AG10803 (cell line): Measurements from ENCODE around the gene ALDH5A1.

Experiments used
- DNase-seq: peaks from one replicate; pipeline ENCODE4 v3.0.0; 2010; ENCODE audit warnings: low read depth
- H3K4me3 ChIP-seq: 2 replicates; pipeline ENCODE4 v1.5.1; 2011; ENCODE audit warnings: mild to moderate bottlenecking, low read length, control low read depth
- TF ChIP-seq, protein P1 (sequence below): conservative IDR thresholded peaks from 2 replicates; pipeline ENCODE4 v1.5.1; 2011; ENCODE audit warnings: mild to moderate bottlenecking, low read length, control low read depth, inconsistent platforms

ALDH5A1 gene

DNA sequence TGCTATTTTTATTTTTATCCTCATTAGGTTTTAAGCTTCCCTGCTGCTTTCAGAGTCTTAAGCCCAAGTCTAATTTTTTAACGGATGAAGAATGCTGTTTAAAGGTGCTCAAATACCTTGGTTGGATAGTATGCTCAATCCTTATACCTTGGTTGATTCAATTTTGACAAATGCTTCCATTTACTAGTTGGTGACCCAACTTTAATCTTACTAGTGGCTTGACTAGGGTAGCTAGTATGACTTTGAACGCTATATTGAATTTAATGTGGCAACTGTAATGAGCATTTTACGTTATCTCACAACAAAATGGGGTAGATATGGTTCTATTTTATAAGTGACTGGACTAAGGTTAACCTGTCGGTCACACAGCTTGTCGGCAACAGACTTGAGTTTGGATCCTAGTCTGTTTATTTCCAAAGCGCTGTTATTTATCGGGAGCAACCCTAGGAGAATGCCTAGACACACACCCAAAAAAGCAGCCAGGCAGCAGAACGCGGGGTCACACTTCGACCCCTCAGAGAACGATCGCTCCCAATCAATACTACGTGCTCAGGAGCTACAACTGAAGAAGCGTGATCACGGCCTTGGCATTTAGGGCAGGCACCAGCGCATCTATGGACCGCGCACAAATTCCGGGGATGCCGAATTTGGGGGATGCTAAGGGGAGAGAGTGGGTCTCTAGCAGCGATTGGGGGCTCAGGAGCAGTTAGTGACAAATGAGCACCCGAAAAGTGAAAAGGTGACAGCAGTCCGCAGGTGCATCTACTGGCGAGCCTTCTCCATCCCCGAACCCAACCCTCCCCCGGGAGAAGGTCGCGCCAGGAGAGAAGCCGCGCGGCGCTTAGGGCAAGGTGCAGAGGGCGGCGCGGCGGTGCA lies 586 bp upstream of the ALDH5A1 start:
- DNase-seq, result no peak
- peak overlapping the region; percentile 50 for H3K4me3 ChIP-seq
- TF ChIP-seq, protein P1, sequence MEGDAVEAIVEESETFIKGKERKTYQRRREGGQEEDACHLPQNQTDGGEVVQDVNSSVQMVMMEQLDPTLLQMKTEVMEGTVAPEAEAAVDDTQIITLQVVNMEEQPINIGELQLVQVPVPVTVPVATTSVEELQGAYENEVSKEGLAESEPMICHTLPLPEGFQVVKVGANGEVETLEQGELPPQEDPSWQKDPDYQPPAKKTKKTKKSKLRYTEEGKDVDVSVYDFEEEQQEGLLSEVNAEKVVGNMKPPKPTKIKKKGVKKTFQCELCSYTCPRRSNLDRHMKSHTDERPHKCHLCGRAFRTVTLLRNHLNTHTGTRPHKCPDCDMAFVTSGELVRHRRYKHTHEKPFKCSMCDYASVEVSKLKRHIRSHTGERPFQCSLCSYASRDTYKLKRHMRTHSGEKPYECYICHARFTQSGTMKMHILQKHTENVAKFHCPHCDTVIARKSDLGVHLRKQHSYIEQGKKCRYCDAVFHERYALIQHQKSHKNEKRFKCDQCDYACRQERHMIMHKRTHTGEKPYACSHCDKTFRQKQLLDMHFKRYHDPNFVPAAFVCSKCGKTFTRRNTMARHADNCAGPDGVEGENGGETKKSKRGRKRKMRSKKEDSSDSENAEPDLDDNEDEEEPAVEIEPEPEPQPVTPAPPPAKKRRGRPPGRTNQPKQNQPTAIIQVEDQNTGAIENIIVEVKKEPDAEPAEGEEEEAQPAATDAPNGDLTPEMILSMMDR, result no peak

DNA sequence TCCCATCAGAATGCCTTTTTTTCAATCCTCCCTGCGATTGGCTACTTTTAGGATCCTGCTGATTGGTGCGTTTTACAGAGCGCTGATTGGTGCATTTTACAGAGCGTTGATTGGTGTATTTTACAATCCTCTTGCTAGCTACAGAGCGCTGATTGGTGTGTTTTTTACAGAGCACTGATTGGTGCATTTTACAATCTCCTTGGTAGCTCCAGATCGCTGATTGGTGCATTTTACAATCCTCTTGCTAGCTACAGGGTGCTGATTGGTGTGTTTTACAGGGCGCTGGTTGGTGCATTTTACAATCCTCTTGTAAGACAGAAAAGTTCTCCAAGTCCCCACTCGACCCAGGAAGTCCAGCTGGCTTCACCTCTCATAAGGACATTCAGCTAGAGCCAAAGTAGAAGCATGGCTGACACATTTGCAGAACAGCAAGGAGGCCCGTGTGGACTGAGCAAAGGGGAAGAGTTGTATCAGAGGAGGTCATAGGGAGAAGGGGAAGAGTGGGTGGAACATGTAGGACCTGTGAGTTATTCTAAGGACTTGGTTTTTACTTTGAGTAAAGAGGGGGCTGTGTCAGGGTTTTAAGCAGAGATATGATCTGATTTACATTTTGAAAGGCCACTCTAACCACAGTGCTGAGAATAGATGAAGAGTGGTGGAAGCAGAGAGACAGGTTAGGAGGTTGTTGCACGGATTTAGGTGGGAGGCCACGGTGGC lies 2.6 kb downstream of the ALDH5A1 start:
- H3K4me3 ChIP-seq, result no peak overlapping the region
- DNase-seq, result no peak
- TF ChIP-seq, protein P1, result no peak

DNA sequence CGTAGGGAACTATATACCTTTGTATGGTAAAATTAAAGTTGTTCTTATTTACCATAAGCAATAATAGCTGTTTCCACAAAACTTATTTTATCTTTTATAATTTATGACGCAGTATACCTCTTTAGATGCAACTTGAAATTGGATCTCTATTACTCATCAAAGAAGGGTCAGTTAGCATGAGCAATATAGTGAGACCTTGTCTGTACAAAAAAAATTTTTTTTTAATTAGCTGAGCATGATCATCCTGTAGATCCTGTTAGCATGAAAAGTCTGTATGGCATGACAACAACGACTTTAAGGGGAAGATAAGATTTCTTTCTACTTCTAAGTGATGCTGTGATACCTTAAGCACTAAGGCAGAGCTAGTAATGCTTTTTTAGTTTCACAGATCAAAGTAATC lies 5.9 kb downstream of the ALDH5A1 start:
- TF ChIP-seq, protein P1, result no peak
- DNase-seq, result no peak
- H3K4me3 ChIP-seq, result no peak overlapping the region

DNA sequence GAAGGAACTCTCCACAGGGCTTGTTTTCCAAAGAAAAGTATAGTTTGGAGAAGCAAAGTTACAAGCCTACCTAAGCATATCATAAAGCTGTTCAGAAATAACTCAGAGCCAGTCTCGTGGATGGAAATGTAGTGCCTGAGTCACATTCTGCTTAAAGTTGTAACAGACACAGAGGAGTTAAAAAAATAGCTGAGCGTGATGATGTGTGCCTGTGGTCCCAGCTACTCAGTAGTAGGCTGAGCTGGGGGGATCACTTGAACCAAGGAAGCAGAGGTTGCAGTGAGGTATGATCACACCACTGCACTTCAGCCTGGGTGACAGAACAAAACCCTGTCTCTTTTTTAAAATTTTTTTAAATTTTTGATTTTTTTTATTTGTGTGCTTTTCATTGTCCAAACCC lies 6.6 kb downstream of the ALDH5A1 start:
- no peak for DNase-seq
- H3K4me3 ChIP-seq, result no peak overlapping the region
- TF ChIP-seq, protein P1, result no peak

DNA sequence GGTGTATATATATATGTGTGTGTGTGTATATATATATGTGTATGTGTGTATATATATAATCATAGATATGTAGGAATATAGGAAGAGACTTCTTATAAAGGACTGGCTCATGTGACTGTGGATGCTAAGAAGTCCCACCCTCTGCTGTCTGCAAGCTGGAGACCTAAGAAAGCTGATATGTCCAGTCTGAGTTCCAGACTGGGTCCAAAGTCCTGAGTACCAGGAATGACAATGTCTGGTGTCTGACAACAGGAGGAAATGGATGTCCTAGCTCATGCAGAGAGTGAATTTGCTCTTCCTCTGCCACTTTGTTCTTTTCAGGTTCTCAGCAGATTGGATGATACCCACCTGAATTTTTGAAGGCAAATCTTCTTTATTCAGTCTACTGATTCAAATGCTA lies 7.1 kb downstream of the ALDH5A1 start:
- DNase-seq, result no peak
- TF ChIP-seq, protein P1, result no peak
- no peak overlapping the region for H3K4me3 ChIP-seq

DNA sequence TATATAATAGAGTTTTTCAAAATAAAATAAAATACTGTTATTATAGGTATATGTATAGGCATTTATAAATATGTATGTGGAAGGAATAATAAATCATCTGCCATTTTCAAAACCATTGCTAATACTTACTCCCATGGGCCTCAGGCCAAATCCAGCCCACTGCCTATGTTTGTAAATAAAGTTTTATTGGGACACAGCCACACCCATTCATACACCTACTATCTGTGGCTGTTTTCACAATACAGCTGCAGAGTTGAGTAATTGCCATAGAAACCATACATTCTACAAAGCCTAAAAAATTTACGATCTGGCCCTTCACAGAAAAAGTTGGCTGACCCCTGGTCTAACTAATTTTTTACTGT lies 9.5 kb downstream of the ALDH5A1 start:
- no peak overlapping the region for H3K4me3 ChIP-seq
- TF ChIP-seq, protein P1, result no peak
- no peak for DNase-seq
